Smooth muscle cell (in vitro differentiated cells): ENCODE results near the gene ATG2A. TPM values are rescaled to one million over a fixed set of nuclear protein-coding genes. Genes with fewer than 3 reads are reported as not detected.

Experiments used
- DNase-seq: peaks from one replicate; lab custom pipeline; 2025; ENCODE audit not compliant: unreplicated experiment; lab: John Stamatoyannopoulos, UW
- H2AFZ ChIP-seq: fragments of 200-600 bp; sonication (generic); 2 replicates; pipeline ENCODE4 v1.6.0; 2016; ENCODE audit warnings: antibody characterized with exemption, low read depth, mild to moderate bottlenecking
- H3F3A ChIP-seq: fragments of 200-600 bp; sonication (generic); 2 replicates; pipeline ENCODE4 v1.6.0; 2017; ENCODE audit warnings: antibody characterized with exemption, low read depth
- H3K27ac ChIP-seq: fragments of 200-600 bp; sonication (generic); 2 replicates; pipeline ENCODE4 v1.5.1; 2016; ENCODE audit warnings: low read depth, mild to moderate bottlenecking
- H3K27me3 ChIP-seq: fragments of 200-600 bp; sonication (generic); 2 replicates; pipeline ENCODE4 v1.6.1; 2016; ENCODE audit warnings: low read depth, mild to moderate bottlenecking
- H3K36me3 ChIP-seq: fragments of 200-600 bp; sonication (generic); 2 replicates; pipeline ENCODE4 v1.5.1; 2016; ENCODE audit warnings: low read depth
- H3K4me1 ChIP-seq: fragments of 200-600 bp; sonication (generic); 2 replicates; pipeline ENCODE4 v1.5.1; 2016; ENCODE audit warnings: low read depth
- H3K4me2 ChIP-seq: fragments of 200-600 bp; sonication (generic); 2 replicates; pipeline ENCODE4 v1.6.0; 2016; ENCODE audit warnings: mild to moderate bottlenecking
- H3K4me3 ChIP-seq: fragments of 200-600 bp; sonication (generic); 2 replicates; pipeline ENCODE4 v1.5.1; 2016; ENCODE audit warnings: mild to moderate bottlenecking
- H3K79me2 ChIP-seq: fragments of 200-600 bp; sonication (generic); 2 replicates; pipeline ENCODE4 v1.6.0; 2016; ENCODE audit warnings: low read depth, mild to moderate bottlenecking
- H3K9ac ChIP-seq: fragments of 200-600 bp; sonication (generic); 2 replicates; pipeline ENCODE4 v1.6.0; 2016; ENCODE audit warnings: low read depth
- H3K9me3 ChIP-seq: fragments of 200-600 bp; sonication (generic); replicated peaks from 2 replicates; pipeline ENCODE4 v1.5.1; 2016; ENCODE audit warnings: low read depth
- H4K20me1 ChIP-seq: fragments of 200-600 bp; sonication (generic); 2 replicates; pipeline ENCODE4 v1.6.0; 2016; ENCODE audit warnings: low read depth
- CTCF ChIP-seq: fragments of 200-600 bp; sonication (generic); IDR thresholded peaks from 2 replicates; pipeline ENCODE4 v1.5.1; 2017; ENCODE audit warnings: borderline replicate concordance, mild to moderate bottlenecking, antibody characterized with exemption; ENCODE audit not compliant: insufficient read depth, poor library complexity, severe bottlenecking
- WGBS: methylation state at CpG from one replicate; pipeline ENCODE4 v1.1.7; 2016; ENCODE audit warnings: low lambda C conversion rate; 5-methylcytosine and 5-hydroxymethylcytosine counted together
- polyA plus RNA-seq: library from polyadenylated mRNA; unstranded; fragments of >200 nt; fragmentation: Nextera tagmentation; extraction: Ambion mirVana; gene quantifications from 2 replicates; pipeline ENCODE4 v1.2.1, GENCODE V29; 2016
- total RNA-seq: library from RNA; depleted of rRNA; stranded (reverse); fragments of >200 nt; gene quantifications from 2 replicates; pipeline ENCODE4 v1.2.3, GENCODE V29; 2014

Gene ATG2A
- total and polyA plus RNA-seq, 2 experiments from 2014 or later, result 4.9 to 6.2 TPM

- no peak for TF ChIP-seq CTCF
- DNase-seq, result no peak
- H3K79me2 ChIP-seq, result peaks cover 5% of the 10 kb centered on the region
- no peak overlapping the region for H3K27ac ChIP-seq
- no peaks in the 10 kb centered on the region for H4K20me1 ChIP-seq
- WGBS, result 98% methylated on average over 27 of the region's 27 CpGs
- no peak overlapping the region for H3K4me2 ChIP-seq
- H3K4me1 ChIP-seq, result no peaks in the 10 kb centered on the region
- no peaks in the 10 kb centered on the region for H3K27me3 ChIP-seq
- no peaks in the 10 kb centered on the region for H3K36me3 ChIP-seq
- no peak overlapping the region for H2AFZ ChIP-seq
- no peak overlapping the region for H3K9ac ChIP-seq
- H3K9me3 ChIP-seq, result no peaks in the 10 kb centered on the region
- no peak overlapping the region for H3K4me3 ChIP-seq
- no peaks in the 10 kb centered on the region for H3F3A ChIP-seq
Observed at GRCh38 chr11:64910451-64911093, 6.4 kb downstream of the ATG2A start.

- Histone ChIP-seq H3K9me3 (no peaks in the 10 kb centered on the region), H3K36me3 (no peaks in the 10 kb centered on the region), H3K4me2 (no peak overlapping the region), H4K20me1 (no peaks in the 10 kb centered on the region), H3K27me3 (no peaks in the 10 kb centered on the region), H3K79me2 (no peaks in the 10 kb centered on the region), H3K4me1 (no peaks in the 10 kb centered on the region), H3F3A (no peaks in the 10 kb centered on the region), H2AFZ (no peak overlapping the region), H3K27ac (no peak overlapping the region), H3K9ac (no peak overlapping the region), H3K4me3 (no peak overlapping the region)
- WGBS, result 95% methylated on average over 39 of the region's 39 CpGs
- no peak for TF ChIP-seq CTCF
- no peak for DNase-seq
Observed at GRCh38 chr11:64909653-64910343, 7.2 kb downstream of the ATG2A start.

GRCh38 chr11:64908766-64909165 is 8.2 kb downstream of the ATG2A start:
- no peaks in the 10 kb centered on the region for H3K9me3 ChIP-seq
- no peak overlapping the region for H3K27ac ChIP-seq
- H3K9ac ChIP-seq, result no peak overlapping the region
- no peaks in the 10 kb centered on the region for H4K20me1 ChIP-seq
- 96% methylated on average over 10 of the region's 11 CpGs for WGBS
- no peak overlapping the region for H3K4me2 ChIP-seq
- no peak for TF ChIP-seq CTCF
- H3K4me3 ChIP-seq, result no peak overlapping the region
- no peaks in the 10 kb centered on the region for H3F3A ChIP-seq
- no peaks in the 10 kb centered on the region for H3K27me3 ChIP-seq
- no peak overlapping the region for H2AFZ ChIP-seq
- no peaks in the 10 kb centered on the region for H3K36me3 ChIP-seq
- no peak for DNase-seq
- no peaks in the 10 kb centered on the region for H3K79me2 ChIP-seq
- H3K4me1 ChIP-seq, result no peaks in the 10 kb centered on the region

GRCh38 chr11:64906314-64906635 is 10.7 kb downstream of the ATG2A start:
- Histone ChIP-seq H3K27ac (no peak overlapping the region), H3K4me1 (no peaks in the 10 kb centered on the region), H3K79me2 (no peaks in the 10 kb centered on the region), H3K36me3 (no peaks in the 10 kb centered on the region), H3K9me3 (no peaks in the 10 kb centered on the region), H3K4me2 (no peak overlapping the region), H2AFZ (no peak overlapping the region), H3K27me3 (no peaks in the 10 kb centered on the region), H3K9ac (no peak overlapping the region), H3F3A (no peaks in the 10 kb centered on the region), H3K4me3 (no peak overlapping the region), H4K20me1 (no peaks in the 10 kb centered on the region)
- no peak for TF ChIP-seq CTCF
- WGBS, result 100% methylated on average over 10 of the region's 13 CpGs
- DNase-seq, result no peak
